Peyer's patch (tissue), 4 donors: ENCODE data around the gene IMMT. TPM values are rescaled to one million over a fixed set of nuclear protein-coding genes. Genes with fewer than 3 reads are reported as not detected.

ENCODE experiments used
- DNase-seq, 3 donors: peaks; one replicate each; pipeline ENCODE4 v3.0.0-alpha.2; 2017 to 2019
- H3K27ac ChIP-seq, 4 donors: fragments of 200-600 bp; sonication (generic); one replicate each; pipeline ENCODE4 v1.5.1; 2016 to 2019
- H3K27me3 ChIP-seq, 2 donors: fragments of 200-600 bp; sonication (generic); one replicate each; pipeline ENCODE4 v1.5.1; 2019
- H3K36me3 ChIP-seq, 3 donors: fragments of 200-600 bp; sonication (generic); one replicate each; pipeline ENCODE4 v1.5.1; 2016 to 2019
- H3K4me1 ChIP-seq, 4 donors: fragments of 200-600 bp; sonication (generic); one replicate each; pipeline ENCODE4 v1.5.1; 2016 to 2019
- H3K4me3 ChIP-seq, 4 donors: fragments of 200-600 bp; sonication (generic); 1 replicate in 3 of 4; 2 replicates in 1 of 4; pipeline ENCODE4 v1.5.1; 2016 to 2019; ENCODE audit warnings: mild to moderate bottlenecking in 1 of 4
- H3K9me3 ChIP-seq, 4 donors: fragments of 200-600 bp; sonication (generic); one replicate each; pipeline ENCODE4 v1.5.1; 2016 to 2019; ENCODE audit warnings: mild to moderate bottlenecking in 1 of 4
- POLR2A ChIP-seq, 2 donors: fragments of 450-650 bp; IDR thresholded peaks; one replicate each; pipeline ENCODE4 v1.5.1; 2017; ENCODE audit warnings: antibody characterized with exemption in 2 of 2, mild to moderate bottlenecking in 2 of 2, moderate library complexity in 2 of 2
- total RNA-seq, 4 donors: library from RNA; depleted of rRNA; stranded (reverse); fragments of >200 nt; gene quantifications; one replicate each; pipeline ENCODE4 v1.1.0, GENCODE V29; 2016
- TF ChIP-seq, protein P1 (sequence below), 6 experiments: fragments of 450-650 bp in 4 of 6; fragments of 200-600 bp in 2 of 6; sonication (generic) in 1 of 6; IDR thresholded peaks; one replicate each; pipeline ENCODE4 v1.5.1; 2017 to 2019; ENCODE audit warnings: antibody characterized with exemption in 6 of 6, mild to moderate bottlenecking in 3 of 6, moderate library complexity in 1 of 6

The IMMT gene
- total RNA-seq, 4 donors from 2014 or later = 53.8 to 126 (median 67.6) TPM

DNA sequence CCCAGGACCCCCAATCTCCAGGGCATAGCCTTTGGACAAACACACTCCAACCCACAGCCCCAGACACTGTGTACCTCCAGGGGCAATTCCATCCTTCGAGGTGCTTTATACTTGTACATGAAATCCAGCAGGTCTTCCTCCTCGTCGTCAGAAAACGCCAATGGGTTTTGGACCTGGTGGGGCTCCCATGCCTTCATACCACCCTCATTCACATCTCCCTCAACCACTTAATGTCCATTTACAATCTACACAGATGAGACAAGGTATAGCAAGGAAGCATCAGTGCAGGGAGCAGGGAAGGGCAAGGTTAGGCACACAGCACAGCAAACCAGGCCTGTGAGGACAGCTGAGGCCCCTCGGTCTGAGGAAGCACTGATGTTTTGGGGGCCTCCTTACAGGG is 24.6 kb upstream of the IMMT start:
- Histone ChIP-seq H3K4me3 (no peak overlapping the region), H3K27ac (no peak overlapping the region), H3K4me1 (peaks cover 0 to 14% (median 0%) of the 10 kb centered on the region in 4 donors), H3K27me3 (no peaks in the 10 kb centered on the region), H3K9me3 (no peaks in the 10 kb centered on the region), H3K36me3 (no peaks in the 10 kb centered on the region)
- no peak for DNase-seq
- TF ChIP-seq, protein P1, sequence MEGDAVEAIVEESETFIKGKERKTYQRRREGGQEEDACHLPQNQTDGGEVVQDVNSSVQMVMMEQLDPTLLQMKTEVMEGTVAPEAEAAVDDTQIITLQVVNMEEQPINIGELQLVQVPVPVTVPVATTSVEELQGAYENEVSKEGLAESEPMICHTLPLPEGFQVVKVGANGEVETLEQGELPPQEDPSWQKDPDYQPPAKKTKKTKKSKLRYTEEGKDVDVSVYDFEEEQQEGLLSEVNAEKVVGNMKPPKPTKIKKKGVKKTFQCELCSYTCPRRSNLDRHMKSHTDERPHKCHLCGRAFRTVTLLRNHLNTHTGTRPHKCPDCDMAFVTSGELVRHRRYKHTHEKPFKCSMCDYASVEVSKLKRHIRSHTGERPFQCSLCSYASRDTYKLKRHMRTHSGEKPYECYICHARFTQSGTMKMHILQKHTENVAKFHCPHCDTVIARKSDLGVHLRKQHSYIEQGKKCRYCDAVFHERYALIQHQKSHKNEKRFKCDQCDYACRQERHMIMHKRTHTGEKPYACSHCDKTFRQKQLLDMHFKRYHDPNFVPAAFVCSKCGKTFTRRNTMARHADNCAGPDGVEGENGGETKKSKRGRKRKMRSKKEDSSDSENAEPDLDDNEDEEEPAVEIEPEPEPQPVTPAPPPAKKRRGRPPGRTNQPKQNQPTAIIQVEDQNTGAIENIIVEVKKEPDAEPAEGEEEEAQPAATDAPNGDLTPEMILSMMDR (IDR thresholded peaks at IDR 0.05) = no peak
- no peak for TF ChIP-seq POLR2A (IDR thresholded peaks at IDR 0.05)

DNA sequence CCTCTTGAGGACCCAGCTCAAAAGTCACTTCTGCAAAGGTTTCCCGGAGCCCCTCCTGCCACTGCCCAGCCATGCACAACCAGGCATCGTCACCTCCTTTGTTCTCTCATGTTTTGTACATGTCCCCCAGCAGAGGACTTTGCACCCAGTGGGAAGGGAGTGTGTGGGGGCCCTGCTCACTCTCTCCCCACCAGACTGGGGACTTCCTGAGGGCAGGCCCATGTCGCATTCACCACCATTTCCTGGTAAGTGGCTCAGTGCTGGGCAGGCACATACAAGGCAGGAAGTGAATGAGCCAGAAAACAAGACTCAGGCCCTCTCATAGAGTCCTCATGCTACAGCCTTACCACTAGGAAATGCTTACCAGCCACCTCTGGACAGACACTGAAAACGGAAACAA is 22.9 kb upstream of the IMMT start:
- Histone ChIP-seq H3K36me3 (no peaks in the 10 kb centered on the region), H3K27me3 (no peaks in the 10 kb centered on the region), H3K4me1 (peaks cover 0 to 26% (median 0%) of the 10 kb centered on the region in 4 donors), H3K9me3 (no peaks in the 10 kb centered on the region), H3K27ac (no peak overlapping the region), H3K4me3 (no peak overlapping the region)
- TF ChIP-seq, protein P1 (IDR thresholded peaks at IDR 0.05) = no peak
- no peak for TF ChIP-seq POLR2A (IDR thresholded peaks at IDR 0.05)
- DNase-seq = no peak

DNA sequence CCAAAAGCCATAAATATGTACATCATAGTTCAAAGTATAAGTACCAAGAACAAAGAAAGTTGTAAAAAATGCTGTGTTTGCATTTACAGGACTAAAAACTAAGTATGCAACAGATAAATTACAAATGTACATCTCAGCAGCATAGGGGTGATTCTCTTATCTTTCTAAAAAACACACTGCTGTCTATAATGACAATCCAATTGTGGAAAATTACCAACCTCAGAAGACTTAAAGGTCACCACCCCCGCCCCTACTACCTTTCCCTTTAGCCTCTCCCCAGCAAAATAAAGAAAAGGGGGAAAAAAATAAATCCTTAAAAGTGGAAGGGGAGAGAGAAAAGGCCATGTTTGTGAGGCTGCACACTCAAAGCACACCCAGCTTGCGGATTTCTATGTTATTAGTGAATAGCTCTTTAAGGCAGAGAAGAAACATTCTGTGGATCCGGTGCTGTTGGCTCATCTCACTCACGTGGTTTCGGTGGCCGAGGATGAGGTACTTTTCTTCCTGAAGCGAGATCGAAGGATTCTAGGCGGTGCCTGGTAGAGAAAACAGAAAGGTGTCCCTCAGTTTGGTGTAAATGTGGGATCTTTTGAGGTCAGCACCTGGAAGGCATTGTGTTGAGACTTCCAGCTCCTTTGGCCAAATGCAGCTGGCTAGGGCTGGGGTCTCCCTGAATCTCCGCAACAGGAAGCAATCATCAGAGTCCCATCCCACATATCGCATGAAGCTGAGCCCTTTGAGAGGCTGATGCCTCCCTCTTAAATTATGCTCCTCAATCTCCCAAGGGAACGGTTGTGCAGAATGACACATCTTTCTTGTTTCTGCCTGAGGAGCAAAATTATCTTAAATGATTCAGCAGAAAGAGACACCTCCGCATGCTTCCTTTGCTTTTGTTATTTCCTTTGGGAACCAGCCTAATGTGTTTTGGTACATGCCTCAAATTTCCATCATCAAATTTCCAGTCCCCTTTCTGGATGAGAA is 21.6 kb upstream of the IMMT start:
- Histone ChIP-seq H3K4me3 (no peak overlapping the region), H3K9me3 (no peaks in the 10 kb centered on the region), H3K36me3 (peaks cover 0 to 7% (median 0%) of the 10 kb centered on the region in 3 donors), H3K4me1 (peaks cover 0 to 23% (median 0%) of the 10 kb centered on the region in 4 donors), H3K27me3 (no peaks in the 10 kb centered on the region), H3K27ac (no peak overlapping the region)
- DNase-seq = peak in 1 of 3 donors; percentile 38
- no peak for TF ChIP-seq POLR2A (IDR thresholded peaks at IDR 0.05)
- TF ChIP-seq, protein P1 (IDR thresholded peaks at IDR 0.05) = no peak

DNA sequence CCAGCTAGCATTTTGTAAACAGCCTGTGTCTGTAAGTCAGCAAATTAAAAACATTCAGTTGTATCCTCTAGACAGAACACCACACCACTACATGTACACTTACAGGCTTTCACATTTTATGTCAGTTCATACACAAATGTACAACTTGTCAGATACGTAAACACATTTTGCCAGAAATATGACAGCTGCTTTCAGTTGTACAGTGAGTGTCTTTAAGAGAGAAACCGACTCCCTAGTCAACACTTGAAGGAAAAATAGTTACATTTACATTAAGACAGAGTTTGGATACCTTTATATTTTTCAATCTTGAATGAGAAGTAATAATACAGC is 19.2 kb upstream of the IMMT start:
- Histone ChIP-seq H3K27me3 (no peaks in the 10 kb centered on the region), H3K9me3 (no peaks in the 10 kb centered on the region), H3K4me1 (peaks cover 0 to 27% (median 0%) of the 10 kb centered on the region in 4 donors), H3K36me3 (peaks cover 0 to 24% (median 0%) of the 10 kb centered on the region in 3 donors), H3K4me3 (no peak overlapping the region), H3K27ac (peak overlapping the region in 2 of 4 donors; percentile 12 to 36)
- no peak for DNase-seq
- no peak for TF ChIP-seq POLR2A (IDR thresholded peaks at IDR 0.05)
- TF ChIP-seq, protein P1 (IDR thresholded peaks at IDR 0.05) = no peak

DNA sequence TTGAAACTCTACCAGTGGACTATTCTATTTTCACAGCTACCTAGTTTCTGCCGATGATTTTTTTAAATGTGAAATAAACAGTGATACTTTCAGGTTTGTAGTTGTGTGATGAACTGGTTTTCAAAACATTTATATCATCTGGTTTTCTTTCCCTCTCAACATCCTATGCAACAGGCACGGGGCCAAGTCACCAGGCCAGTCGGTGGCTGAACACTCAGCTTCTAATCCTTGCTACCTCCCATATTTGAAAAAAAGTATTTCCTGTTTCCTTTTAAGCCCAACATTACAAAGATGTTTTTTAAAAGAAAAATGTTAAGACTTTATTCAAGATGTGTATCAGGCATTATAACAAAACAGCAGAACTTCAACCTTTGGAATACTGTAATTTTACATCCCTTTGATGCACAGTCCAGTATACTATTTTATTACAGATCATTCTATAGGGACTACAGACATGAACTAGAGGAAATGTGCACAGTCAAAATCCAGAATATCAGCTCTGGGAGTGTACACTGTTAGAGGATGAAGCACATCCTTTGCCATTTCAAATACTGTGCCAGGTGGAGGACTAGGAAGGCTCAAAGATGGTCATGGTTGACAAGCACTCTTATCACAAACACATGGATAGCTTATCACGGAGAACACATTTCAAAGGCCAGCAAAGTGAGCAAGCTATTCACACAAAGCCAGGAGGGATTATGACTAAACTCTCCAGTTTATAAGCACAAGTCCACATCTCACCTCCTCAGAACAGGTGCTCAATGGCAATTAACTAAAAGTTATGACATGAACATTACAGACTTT is 18.6 kb upstream of the IMMT start:
- Histone ChIP-seq H3K27me3 (no peaks in the 10 kb centered on the region), H3K4me1 (peaks cover 0 to 27% (median 0%) of the 10 kb centered on the region in 4 donors), H3K4me3 (no peak overlapping the region), H3K27ac (peak overlapping the region in 2 of 4 donors; percentile 12 to 36), H3K36me3 (peaks cover 0 to 30% (median 0%) of the 10 kb centered on the region in 3 donors), H3K9me3 (no peaks in the 10 kb centered on the region)
- TF ChIP-seq POLR2A (IDR thresholded peaks at IDR 0.05) = no peak
- TF ChIP-seq, protein P1 (IDR thresholded peaks at IDR 0.05) = no peak
- peak in 1 of 3 donors; percentile 42 for DNase-seq
